C4-2B (cell line): ENCODE results near the gene GMNN.

Experiments used
- H3K27ac ChIP-seq: fragments of 450-650 bp; 2 replicates; pipeline ENCODE4 v1.5.1; 2017
- ZFX ChIP-seq: fragments of 450-650 bp; IDR thresholded peaks from 2 replicates; pipeline ENCODE4 v1.6.1; 2017
- TF ChIP-seq, protein P1 (sequence below): fragments of 450-650 bp; conservative IDR thresholded peaks from 2 replicates; pipeline ENCODE4 v1.5.1; 2017; ENCODE audit warnings: mild to moderate bottlenecking

Gene GMNN

DNA sequence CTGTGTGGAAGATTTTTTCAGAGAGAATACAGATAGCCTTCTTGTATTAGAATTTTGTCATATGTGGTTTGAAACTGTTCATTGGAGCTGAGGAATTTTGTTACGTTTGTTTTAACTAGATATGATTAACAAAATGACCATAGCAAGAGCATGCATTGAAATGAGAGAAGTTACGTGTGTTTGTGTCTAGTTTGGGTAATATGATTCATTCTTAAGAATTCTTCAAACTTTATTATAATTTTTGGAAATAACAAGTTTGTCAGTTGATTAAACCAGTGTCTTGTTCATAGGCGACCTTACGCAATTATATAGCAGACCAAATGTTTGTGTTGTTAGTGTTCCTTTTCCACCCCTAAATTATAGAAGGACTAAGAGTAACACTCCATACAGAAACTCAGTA, 5.5 kb downstream of the GMNN start:
- H3K27ac ChIP-seq: no peak overlapping the region
- TF ChIP-seq ZFX: no peak
- TF ChIP-seq, protein P1, sequence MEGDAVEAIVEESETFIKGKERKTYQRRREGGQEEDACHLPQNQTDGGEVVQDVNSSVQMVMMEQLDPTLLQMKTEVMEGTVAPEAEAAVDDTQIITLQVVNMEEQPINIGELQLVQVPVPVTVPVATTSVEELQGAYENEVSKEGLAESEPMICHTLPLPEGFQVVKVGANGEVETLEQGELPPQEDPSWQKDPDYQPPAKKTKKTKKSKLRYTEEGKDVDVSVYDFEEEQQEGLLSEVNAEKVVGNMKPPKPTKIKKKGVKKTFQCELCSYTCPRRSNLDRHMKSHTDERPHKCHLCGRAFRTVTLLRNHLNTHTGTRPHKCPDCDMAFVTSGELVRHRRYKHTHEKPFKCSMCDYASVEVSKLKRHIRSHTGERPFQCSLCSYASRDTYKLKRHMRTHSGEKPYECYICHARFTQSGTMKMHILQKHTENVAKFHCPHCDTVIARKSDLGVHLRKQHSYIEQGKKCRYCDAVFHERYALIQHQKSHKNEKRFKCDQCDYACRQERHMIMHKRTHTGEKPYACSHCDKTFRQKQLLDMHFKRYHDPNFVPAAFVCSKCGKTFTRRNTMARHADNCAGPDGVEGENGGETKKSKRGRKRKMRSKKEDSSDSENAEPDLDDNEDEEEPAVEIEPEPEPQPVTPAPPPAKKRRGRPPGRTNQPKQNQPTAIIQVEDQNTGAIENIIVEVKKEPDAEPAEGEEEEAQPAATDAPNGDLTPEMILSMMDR: no peak

DNA sequence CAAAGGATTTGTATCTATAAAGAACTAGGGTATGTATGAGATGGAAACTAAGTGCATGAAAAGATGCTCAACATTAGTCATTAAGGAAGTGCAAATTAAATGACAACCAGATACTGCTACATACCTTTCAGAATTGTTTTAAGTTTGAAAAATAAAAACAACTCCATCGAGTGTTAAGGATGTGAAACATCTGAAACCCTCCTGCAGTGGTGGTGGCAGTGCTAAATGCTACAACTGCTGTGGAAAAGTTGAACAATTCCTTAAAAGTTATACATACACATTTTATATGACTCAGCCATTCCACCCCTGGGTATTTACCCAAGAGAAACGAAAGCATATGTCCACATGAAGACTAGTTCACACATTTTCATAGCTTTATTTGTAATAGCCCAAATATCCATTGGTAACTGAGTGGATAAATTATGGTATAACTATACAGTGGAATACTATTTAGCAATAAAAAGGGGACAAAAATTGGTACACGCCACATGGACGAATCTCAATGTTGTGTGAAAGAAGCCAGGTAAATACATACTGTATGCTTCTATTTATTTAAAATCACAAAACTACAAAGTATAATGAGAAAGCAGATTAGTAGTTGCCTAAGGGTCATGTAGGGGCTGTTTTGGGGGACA, 13.4 kb downstream of the GMNN start:
- no peak overlapping the region for H3K27ac ChIP-seq
- TF ChIP-seq, protein P1: no peak
- no peak for TF ChIP-seq ZFX

DNA sequence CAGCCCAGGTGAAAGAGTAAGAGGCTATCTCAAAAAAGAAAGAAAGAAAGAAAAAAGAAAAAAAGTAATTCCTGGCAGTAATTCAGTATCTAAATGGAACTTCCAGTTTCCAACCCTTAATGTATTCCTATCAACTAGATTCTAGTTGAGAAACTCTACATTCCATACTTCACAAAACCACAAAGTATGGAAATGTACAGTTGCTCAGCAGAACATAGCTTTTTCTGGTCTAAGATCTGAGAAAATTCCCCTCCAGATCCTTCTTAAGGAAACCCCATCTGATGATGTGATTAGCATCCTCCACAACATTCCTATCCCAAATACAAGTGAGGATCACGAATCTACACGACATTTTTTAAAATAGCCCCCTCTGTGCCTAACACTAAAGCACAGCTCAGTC, 20.4 kb downstream of the GMNN start:
- H3K27ac ChIP-seq: no peak overlapping the region
- TF ChIP-seq ZFX: no peak
- TF ChIP-seq, protein P1: no peak

DNA sequence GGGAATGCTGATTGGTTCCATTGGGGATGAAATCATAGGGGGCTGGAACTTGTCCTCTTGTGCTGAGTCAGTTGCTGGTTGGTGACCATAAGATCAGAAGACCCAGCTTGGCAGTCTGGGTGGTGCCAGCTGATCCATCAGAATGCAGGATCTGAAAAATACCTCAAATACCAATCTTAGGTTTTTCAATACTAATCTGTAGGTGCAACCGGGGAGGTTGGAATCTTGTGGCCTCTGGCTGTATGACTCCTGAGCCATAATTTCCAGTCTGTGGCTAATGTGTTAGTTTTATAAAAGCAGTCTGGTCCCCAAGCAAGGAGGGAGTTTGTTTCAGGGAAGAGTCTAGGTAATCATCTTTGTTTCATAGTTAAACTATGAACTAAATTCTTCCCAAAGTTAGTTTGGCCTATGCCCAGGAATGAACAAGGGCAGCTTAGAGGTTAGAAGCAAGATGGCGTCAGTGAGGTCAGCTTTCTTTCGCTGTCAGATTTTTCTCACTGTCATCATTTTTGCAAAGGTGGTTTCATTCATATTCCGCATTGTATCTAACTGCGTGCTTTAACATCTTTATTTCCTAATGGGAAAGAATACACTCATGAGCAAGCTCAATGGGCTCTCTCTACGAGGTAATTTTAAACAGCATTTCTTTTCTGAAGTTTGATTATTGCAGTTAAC, 22.0 kb downstream of the GMNN start:
- no peak overlapping the region for H3K27ac ChIP-seq
- TF ChIP-seq, protein P1: no peak
- no peak for TF ChIP-seq ZFX

DNA sequence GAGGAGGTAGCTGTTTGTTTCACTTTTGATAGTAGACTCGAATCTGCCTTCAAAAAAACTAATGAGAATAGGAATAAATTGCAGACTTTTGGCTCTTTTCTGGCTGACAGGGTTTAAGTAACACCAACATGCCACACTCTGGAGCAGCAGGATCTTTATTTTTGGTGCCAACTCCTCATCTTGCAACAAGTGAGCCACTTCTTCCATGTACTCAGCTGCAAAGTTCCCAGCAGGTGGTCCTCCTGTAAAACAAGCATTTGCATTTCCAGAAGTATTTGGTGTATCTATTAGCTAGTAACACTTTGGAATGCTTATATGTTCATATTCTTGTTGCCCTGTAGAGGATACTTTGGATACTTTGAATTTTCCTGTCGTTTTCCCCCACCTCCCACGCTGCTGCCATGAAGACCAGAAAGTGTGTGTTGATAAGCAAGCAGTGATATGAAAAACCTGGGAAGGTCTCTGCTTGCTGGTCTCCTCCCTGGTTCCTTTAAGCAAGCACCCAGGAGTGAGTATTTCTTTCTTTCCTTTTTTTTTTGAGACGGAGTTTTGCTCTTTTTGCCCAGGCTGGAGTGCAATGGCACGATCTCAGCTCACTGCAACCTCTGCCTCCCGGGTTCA, 23.0 kb downstream of the GMNN start:
- no peak overlapping the region for H3K27ac ChIP-seq
- TF ChIP-seq, protein P1: no peak
- TF ChIP-seq ZFX: no peak

DNA sequence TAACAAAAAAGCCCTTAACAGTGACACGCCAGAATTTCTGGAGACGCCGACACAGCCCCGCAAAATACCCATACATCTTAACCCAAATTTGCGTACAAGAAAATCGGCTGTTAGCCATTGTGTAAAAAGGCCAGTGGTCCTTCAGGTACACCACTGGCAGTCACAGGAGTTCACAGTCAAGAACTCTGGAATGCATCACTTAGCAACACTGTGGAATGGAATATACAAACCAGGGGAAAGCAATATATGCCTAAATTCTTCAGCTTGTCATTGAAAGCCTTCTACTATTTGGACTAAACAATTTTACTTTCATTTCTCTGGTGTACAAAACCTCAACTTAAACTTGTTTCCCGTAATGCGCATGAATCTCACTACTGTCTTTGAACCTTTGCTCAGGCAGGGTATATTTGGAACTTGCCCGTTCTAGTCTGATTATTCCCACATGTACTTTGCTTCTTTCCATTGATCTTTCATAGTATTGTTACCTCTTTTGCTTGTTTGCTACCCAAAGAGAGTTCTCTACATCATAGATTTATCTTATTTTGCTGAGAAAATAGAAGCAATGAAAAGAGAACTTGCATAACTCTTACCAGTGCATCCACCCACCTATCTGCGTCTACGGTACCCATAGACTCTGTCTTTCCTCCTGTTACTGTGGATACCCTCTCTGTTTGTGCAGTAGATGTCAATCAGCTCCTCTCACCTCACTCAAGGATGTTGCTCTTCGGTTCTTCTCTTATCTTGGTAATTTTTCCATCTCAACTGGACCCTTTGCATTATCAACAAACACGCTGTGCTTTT, 24.2 kb downstream of the GMNN start, which contains the start of gene ARMH2:
TSS of gene ARMH2 (minus strand) at position 178 of the 801 bp plus-strand sequence. CDS start at position 118, 60 bp downstream.
- TF ChIP-seq ZFX: no peak
- TF ChIP-seq, protein P1: no peak
- H3K27ac ChIP-seq: no peak within 1 kb of the TSS

DNA sequence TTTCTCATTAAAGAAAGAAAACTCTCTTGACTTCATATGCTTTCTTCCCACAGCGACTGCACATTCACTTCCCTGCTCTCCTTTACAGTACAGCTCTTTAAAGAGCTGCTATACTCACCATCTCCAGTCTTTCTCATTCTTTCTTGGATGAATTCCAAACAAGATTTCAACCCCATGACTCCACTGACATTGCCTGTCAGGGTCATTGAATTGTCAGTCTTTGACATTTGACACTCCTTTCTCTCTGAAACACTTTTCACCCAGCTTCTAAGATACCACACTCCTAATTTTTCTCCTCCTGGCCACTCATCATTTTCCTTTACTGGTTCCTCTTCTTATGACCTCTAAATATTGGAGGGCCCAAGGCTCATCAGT, 24.8 kb downstream of the GMNN start:
- TF ChIP-seq ZFX: no peak
- TF ChIP-seq, protein P1: no peak
- no peak overlapping the region for H3K27ac ChIP-seq
